ENCODE measurements around the gene C1QTNF12.

Gene C1QTNF12

GRCh38 chr1:1210726-1211540 is 35.6 kb downstream of the C1QTNF12 start:
- no peak for DNase-seq

- DNase-seq = no peak
Measured at GRCh38 chr1:1208713-1209433, 37.6 kb downstream of the C1QTNF12 start.

- DNase-seq = no peak
Measured at GRCh38 chr1:1207571-1207892, 39.0 kb downstream of the C1QTNF12 start.

DNA sequence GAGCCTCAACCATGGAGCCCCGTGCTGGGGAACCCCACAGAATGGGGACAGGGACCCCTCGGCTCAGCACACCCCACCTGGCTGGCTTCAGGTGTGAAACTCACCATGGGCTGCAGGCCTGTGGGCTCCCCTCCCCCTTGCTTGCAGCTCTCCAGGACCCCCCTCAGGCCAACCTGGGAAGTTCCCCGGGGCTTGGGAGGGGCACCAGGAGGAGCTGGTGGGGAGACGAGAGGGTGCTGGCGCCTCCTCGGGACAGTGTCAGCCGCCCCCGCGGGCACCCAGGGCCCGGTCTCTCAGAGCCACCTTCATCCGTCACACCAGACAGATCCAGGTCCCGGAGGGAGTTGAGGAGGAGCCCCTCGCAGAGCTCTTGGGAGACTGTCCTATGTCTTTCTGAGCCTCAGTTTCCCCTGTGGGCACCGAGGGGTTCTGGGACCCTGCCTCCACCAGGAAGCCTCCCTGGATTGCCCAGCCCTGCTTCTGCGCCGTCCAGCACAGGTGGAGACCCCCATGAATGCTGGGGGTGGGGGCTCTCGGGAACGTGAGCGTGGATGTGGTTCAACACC is 39.5 kb downstream of the C1QTNF12 start:
- no peak for DNase-seq

DNA sequence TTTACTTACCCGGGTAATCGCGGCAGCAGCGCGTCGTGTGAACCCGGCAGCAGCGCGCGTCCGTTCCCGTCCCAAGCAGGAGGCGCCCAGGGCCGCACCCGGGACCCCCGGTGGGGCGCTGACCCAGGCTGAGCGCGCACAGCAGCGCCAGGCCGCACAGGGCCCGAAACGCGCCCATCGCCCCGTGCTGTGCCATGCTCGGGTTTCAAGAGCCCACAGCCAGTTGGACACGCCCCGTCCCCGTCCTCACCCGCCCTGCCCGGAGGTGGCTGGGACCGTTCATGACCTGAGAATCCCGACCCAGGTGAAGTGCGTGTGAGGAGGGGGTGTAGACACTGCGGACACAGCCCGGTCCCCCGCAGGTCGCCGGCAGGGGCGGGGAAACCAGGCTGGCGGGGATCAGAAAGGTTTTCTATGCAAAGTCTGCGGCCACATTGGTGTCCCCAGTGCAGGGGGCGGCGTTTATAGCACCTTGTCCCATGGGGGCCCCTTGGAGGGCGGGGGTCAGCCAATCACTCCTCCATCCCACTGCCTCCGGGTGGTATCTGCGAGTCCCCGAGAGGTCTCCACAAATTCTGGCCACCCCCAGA is 40.1 kb downstream of the C1QTNF12 start, which contains the start of gene TNFRSF18:
Gene TNFRSF18, minus strand, starts transcription at position 217 of the 590 bp plus-strand sequence. Its CDS starts 21 bp downstream, at position 196.
- no peak for DNase-seq

DNA sequence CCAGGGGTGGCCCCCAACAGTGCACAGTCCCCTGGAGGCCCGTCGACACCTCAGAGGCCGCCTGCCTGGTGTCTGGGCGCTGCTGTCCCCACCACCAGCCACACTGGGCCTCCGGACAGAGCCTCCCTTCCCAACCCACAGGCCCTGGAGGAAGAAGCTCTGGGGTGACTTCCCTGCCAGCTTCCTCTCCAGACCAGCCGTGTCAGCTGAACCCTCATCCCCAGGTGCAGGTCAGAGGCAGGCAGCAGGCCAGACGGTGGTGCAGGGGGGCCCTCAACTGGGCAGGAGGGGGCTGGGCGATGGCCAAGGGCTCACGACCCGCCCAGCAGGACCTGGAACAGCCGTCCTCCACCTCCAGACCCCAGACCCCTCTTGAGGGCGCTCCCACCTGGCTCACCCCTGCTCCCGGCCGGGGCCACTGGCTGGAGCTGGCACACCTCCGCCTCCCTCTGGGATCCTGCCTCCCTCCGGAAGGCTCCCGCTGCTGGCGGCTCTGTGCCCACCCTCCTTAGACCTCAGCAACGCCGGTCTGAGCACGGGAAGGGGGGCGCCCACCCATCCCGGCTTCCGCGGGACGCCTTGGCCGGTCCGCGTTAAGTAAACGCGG is 40.6 kb downstream of the C1QTNF12 start:
- no peak for DNase-seq

DNA sequence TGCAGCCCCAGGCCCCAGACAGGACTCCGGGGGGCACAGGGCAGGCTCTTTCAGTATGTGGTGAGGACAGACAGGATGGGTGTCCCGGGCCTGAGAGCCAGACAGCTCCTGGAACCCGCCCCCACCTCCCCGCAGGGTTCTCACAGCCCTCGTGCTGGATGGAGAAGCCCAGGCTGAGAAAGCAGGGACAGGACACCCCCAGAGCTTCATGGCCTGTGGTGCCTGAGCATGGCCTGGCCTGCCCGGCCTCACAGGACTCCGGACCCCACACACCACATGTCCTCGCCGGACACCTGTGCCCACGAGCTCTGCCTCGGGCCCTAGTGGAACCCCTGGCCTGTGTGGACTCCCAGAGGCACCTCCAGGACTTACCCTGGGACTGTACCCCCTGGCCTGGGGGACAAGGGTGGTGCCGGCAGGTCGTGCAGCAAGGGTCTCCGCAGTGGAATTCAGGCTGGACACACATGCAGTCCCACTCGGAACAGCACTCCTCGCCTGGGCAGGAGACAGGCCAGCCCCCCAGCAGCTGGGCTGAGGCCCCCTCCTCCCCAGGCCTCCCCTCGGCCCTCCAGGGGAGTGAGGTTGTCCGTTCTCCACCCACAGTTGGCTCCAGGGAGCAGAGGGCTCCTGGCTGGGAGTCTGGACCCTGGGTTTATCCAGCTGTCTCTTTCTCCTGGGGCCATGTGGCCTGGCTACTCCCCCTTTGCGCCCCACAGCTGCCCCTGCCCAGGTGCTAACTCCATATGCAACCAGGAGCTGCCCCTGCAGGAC is 41.3 kb downstream of the C1QTNF12 start:
- no peak for DNase-seq

DNA sequence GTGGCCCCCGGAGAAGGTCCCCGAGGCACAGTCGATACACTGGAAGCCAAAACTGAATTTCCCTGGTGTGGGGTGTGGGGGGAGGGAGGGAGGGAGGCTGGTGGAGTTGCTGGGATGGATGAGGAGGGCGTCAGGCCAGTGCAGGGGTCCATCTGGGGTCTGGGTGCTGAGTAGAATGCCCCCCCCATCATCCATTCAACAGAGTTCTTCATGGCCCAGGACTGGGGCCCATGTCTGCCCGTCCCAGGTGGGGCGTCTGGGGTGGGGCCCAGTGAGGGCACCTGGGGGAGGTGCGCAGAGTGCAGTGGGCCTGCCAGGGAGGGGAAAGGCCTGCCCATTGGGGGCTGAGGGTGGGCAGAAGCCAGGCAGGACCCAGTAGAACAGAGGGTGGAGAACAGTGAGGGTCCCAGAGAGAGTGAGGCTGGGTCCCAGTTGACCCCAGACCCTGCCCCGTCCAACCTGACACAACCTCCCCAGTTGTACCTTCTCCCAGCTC is 42.0 kb downstream of the C1QTNF12 start:
- DNase-seq = no peak

- no peak for DNase-seq
Measured at GRCh38 chr1:1203561-1204424, 42.7 kb downstream of the C1QTNF12 start.

GRCh38 chr1:1202831-1203560 is 43.5 kb downstream of the C1QTNF12 start:
- DNase-seq = no peak

GRCh38 chr1:1200876-1201810 is 45.4 kb downstream of the C1QTNF12 start:
- DNase-seq = no peak

DNA sequence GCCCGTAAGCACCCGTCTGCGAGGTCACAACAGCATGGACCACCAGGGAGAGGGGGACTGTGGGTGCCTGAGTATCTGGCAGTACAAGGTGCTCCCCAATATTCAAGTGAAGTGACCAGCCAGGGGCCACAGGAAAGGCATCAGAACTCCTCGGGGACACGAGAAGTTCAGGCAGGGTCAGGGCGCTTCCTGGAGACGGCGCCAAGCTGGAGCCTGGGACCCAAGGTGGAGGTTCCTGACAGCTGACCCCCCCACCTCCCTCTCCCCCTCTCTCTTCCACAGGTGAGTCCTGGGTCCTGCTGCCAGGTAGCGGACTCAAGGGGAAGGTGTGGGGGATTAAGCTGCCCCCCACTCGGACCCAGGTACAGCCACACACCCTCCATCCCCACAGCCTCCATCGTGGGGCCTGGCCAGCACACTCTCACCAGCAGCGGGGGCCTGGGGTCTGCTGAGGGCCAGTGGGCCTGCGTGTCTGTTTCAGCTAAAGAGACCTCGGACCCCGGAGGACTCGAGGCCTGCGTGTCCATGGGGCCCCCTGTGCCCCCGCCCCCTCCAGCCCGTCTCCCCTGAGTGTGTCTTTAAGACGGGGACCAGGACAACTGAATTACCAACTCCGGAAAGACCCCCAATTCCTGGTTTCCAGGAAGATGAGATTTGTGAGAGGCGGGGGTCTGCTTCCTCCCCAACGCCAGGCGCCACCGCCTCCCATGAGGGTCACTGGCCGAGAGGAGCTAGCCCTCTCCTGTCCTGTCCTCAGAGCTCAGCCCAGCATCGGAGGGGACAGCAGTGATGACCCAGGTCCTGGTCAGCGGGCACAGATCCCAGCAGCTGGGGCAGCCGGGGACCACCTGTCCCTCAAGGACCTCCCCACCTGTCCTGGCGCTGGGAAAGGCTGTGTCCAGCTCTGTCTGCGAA is 46.3 kb downstream of the C1QTNF12 start:
- DNase-seq = no peak

- no peak for DNase-seq
Measured at GRCh38 chr1:1199141-1199960, 47.2 kb downstream of the C1QTNF12 start.

GRCh38 chr1:1198423-1199140 is 47.9 kb downstream of the C1QTNF12 start:
- no peak for DNase-seq

- DNase-seq = no peak
Measured at GRCh38 chr1:1197551-1198422, 48.7 kb downstream of the C1QTNF12 start.

DNA sequence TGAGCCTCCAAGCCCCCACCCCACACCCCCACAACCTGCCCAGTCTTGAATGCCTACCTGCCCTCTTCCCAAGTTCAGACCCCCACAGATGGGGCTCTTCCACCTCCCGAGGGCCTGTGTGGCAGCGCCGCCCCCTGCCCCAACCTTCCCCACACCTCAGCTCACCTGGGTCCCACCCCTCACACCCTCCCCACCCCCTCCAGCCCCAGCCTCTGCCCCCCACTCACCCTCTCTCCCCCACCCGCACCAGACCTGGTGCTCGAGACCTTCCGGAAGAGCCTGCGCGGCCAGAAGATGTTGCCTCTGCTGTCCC is 49.4 kb downstream of the C1QTNF12 start:
- no peak for DNase-seq

Measured in NCI-H2029 treated with DMSO at 0.1 percent for 48 hours (cell line).